Fibroblast of skin of scalp (primary cell): ENCODE data around the gene TCF12.
"Not testable (repeated sequence)": the region's sequence is repeated elsewhere in the genome, so short reads cannot be mapped to it uniquely, and the experiment has no call there.

Source experiments
- DNase-seq: peaks from one replicate; pipeline ENCODE4 v3.0.0-alpha.2; 2013

TCF12 gene

DNA sequence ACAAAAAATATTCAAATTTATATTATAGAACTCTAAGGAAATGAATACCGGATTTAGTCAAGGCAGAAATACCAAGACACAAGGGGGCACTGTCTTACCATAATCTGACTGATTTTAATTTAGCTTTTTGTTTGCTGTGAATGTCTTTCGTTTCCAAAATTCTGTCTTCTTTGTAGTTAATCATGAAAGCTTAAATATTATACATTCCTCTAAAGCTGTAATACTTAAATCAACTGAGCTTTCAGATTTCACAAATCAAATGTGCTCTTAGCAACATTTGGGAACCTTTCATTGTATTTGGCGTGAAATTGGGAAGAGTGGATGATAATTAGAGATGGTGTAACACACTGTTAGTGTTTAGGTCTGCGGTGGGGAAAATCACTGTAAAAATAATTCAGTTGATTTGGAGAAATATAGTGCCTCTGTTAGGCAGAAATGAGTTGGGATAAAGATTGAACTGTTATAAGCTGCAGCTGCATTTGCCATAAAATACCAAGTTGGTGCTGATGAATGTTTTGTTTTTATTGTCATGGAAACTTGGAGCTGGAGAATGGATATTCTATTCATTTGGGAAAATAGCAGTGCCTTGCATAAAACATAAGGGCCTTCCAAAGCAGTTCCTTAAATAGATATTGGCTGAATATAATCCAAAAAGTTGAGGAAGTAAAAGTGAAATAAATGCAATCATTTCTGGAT is 228.2 kb downstream of the TCF12 start:
- peak; percentile 66 for DNase-seq

GRCh38 chr15:57147621-57148020 is 229.2 kb downstream of the TCF12 start:
- DNase-seq = no peak

GRCh38 chr15:57148262-57148661 is 229.8 kb downstream of the TCF12 start:
- DNase-seq = no peak

GRCh38 chr15:57149196-57149595 is 230.8 kb downstream of the TCF12 start:
- peak; percentile 21 for DNase-seq

DNA sequence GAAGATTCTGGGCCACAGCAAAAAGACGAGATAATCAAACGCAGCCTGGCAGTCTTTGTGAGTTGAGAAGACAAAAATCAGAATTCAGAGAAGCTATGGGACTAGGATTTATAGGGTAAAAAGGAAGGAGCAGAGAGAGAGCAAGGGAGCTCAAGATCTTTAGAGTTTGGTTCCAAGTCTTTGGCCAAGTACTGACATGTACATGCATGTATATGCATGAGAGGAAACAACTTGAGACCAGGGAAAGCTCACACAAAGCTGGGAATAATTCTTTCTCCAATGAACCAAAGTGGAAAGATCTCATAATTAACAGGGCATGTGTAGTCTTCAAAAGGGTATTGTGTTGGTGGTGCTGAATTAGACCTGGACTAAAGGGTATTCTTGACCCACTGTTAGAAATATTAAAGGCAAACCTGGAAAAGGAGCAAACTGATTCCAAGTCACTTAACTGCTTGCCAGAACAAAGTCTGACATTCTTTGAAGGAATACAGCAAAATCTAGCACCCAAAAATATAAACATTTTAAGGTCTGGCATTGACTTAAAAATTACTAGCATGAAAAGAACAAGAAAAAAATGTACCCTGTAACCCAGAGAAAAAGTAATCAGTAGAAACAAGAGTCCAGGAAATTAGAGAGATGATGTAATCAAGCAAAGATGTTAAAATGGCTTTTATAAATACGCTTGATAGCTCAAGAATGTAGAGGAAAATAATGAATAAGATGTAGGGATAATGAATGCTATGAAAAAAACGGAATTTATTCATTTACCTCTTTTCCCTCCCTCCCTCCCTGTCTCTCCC is 231.8 kb downstream of the TCF12 start:
- peak; percentile 63 for DNase-seq

DNA sequence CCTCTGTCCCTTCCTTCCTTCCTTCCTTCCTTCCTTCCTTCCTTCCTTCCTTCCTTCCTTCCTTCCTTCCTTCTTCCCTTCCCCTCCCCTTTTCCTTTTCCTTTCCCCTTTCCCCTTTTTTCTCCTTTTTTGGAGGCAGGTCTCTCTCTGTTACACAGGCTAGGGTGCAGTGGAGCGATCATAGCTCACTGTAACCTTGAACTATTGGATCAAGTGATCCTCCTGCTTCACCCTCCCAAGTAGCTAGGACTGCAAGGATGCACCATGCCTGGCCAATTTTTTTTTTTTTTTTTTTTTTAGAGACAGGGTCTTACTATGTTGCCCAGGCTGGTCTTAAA is 232.4 kb downstream of the TCF12 start:
- not testable (repeated sequence) for DNase-seq

GRCh38 chr15:57152133-57152532 is 233.7 kb downstream of the TCF12 start:
- no peak for DNase-seq

- peak; percentile 68 for DNase-seq
These were observed 234.5 kb downstream of the TCF12 start for GRCh38 chr15:57152666-57153539.

GRCh38 chr15:57156210-57156884 is 237.9 kb downstream of the TCF12 start:
- peak; percentile 31 for DNase-seq

DNA sequence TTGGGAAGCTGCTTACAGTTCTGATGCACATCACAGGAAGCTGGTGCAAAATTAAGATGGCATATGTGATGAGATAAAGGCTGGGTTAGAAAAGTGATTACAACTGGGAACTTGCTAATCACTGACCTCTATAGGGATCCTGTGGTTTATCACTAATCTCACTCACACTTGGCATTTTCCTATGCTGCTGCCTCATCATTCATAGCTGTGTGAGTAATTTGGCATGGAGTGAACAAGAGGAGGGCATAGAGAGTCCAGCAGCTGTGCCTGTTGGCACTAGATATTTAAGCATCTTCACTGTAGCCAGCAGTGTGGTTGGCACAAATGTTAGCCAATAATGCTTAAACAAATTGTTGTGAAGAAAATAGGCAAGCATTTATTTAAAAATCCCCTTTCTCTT is 240.1 kb downstream of the TCF12 start:
- DNase-seq = peak; percentile 58

GRCh38 chr15:57158997-57159668 is 240.7 kb downstream of the TCF12 start:
- no peak for DNase-seq

GRCh38 chr15:57159767-57160166 is 241.3 kb downstream of the TCF12 start:
- no peak for DNase-seq

GRCh38 chr15:57160823-57161560 is 242.5 kb downstream of the TCF12 start:
- DNase-seq = peak; percentile 88

- not testable (repeated sequence) for DNase-seq
These were observed 245.8 kb downstream of the TCF12 start for GRCh38 chr15:57164251-57164650.

DNA sequence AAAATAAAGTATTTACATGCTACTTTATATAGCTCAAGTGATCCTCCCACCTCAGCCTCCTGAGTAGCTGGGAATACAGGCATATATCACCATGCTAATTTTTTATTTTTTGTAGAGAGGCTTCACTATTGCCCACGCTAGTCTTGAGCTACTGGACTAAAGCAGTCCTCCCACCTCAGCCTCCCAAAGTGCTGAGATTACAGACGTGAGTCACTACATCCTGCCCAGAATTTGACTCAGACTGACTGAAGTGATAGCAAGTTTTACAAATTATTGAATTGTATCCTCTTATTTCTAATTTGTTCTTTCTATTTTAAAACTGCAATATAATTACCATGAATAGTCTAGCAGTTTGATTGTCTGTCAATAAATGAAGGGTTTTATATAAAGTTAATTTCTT is 247.5 kb downstream of the TCF12 start:
- peak; percentile 22 for DNase-seq

DNA sequence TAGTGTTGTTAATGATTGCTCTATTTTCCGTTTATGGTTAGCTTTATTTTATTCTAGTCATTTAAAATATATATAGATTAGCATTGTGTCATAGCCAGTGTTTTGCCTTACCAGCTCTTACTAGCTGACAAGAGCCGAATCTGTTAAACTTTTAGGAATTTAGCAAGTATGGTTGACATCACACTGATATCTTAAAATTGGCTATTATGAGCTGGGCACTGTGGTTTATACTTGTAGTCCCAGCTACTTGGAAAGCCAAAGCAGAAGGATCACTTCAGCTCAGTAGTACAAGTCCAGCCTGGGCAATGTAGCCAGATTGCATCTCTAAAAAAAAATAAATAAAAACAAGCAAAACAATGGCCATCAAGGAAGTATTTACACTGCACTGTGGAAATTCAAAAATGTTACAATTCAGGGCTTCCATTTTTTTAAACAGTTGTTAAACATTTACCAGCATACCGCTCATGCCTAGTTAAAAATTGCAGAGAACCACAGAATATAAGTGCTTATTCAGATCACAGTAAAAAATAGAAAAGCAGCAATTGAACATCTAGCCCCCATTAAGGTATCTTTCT is 249.5 kb downstream of the TCF12 start:
- no peak for DNase-seq

- no peak for DNase-seq
These were observed 251.2 kb downstream of the TCF12 start for GRCh38 chr15:57169643-57170042.

DNA sequence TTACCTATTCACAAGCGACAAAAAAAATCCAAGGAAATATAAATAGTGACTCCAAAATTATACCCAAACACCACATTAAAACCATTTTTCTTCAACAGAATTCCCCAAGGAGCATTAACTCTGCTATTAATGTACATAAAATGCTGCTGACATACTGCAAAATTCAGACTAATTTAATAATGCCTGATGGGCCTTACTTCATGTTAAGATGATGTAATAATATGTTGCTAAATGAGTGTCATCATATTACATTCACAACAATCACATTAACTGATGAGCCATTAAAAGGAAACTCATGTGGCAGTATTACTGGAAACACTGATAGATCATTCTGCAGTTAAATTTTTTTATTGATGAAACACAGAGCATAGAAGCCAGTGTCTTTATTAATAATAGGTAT is 253.0 kb downstream of the TCF12 start:
- DNase-seq = no peak

DNA sequence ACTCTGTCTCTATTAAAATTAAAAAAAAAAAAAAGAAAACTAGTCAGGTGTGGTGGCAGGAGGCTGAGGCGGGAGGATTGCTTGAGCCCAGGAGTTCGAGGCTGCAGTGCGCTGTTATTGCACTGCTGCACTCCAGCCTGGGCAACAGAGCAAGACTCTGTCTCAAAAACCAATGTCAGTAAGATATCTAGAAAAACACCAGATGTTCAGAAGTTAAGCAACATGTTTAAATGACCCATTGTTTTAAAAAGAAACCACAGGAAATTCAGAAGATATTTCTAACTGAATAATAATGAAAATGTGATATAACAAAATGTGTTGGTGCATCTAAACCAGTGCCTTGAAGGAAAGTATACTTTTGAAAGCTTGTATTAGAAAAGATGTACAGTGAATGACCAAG is 254.5 kb downstream of the TCF12 start:
- peak; percentile 27 for DNase-seq

GRCh38 chr15:57183041-57183440 is 264.6 kb downstream of the TCF12 start:
- peak; percentile 43 for DNase-seq
